ENCODE data around the gene NANOGP8.
"Not testable (repeated sequence)": the region's sequence is repeated elsewhere in the genome, so short reads cannot be mapped to it uniquely, and the experiment has no call there.

The NANOGP8 gene

DNA sequence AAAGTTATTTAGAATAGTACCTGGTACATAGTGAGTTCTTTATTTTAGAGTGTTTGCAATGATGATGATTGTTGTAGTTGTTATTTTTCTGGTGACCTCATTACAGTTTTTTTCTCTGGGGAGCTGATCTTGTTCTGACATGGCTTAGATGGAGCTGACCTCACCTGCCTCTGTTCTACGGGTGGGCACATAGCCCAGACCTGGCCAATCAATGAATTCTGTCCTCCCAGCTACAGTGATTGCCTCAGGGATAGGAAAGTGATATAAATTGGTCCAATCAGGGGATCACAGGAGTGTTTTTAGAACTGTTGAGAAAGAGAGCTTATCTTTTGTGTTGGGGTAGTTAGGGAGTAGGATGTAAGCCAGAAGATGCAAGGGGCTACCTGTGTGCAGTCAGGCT lies 3.2 kb upstream of the NANOGP8 start:
- no peak for DNase-seq (ENCODE audit: low read depth, low spot score)
- Histone ChIP-seq H3K9me3 (ENCODE audit: low read depth, low read length) (no peaks in the 10 kb centered on the region), H3K9ac (ENCODE audit: insufficient read length) (no peak overlapping the region), H3K36me3 (ENCODE audit: insufficient read depth, low read length) (no peaks in the 10 kb centered on the region), H3K27ac (no peak overlapping the region), H3K4me3 (no peak overlapping the region)
- TF ChIP-seq POLR2AphosphoS5 (IDR thresholded peaks at IDR 0.05; ENCODE audit: borderline replicate concordance, low read depth, low read length) (no peak), EZH2 (IDR thresholded peaks at IDR 0.05) (no peak), FOXP2 (optimal IDR thresholded peaks at IDR 0.05; ENCODE audit: control extremely low read depth, extremely low read length, insufficient read depth) (no peak)

DNA sequence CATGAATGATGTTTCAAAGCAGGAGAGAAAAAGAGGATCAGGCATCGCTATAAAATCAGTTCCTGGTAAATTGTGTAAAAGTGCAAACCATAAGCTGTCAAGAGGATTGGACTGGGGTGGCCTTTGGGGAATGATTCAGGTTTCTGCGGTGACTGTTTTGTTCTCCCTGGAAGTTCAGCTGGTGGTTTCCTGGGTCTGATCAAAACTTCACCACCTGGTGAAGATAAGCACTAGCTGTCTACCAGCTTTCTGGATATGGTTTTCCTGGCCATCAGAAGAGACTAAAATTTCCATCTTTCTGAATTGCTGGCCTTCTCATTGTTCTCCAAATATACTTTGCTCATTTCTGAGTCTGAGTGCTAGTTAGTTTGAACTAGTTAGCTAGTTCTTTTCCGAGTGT lies 2.7 kb upstream of the NANOGP8 start:
- no peak for TF ChIP-seq EZH2 (IDR thresholded peaks at IDR 0.05)
- no peak for TF ChIP-seq POLR2AphosphoS5 (IDR thresholded peaks at IDR 0.05; ENCODE audit: borderline replicate concordance, low read depth, low read length)
- TF ChIP-seq FOXP2 (optimal IDR thresholded peaks at IDR 0.05; ENCODE audit: control extremely low read depth, extremely low read length, insufficient read depth): no peak
- no peak overlapping the region for H3K9ac ChIP-seq (ENCODE audit: insufficient read length)
- H3K4me3 ChIP-seq: no peak overlapping the region
- H3K36me3 ChIP-seq (ENCODE audit: insufficient read depth, low read length): no peaks in the 10 kb centered on the region
- no peak for DNase-seq (ENCODE audit: low read depth, low spot score)
- no peaks in the 10 kb centered on the region for H3K9me3 ChIP-seq (ENCODE audit: low read depth, low read length)
- no peak overlapping the region for H3K27ac ChIP-seq

DNA sequence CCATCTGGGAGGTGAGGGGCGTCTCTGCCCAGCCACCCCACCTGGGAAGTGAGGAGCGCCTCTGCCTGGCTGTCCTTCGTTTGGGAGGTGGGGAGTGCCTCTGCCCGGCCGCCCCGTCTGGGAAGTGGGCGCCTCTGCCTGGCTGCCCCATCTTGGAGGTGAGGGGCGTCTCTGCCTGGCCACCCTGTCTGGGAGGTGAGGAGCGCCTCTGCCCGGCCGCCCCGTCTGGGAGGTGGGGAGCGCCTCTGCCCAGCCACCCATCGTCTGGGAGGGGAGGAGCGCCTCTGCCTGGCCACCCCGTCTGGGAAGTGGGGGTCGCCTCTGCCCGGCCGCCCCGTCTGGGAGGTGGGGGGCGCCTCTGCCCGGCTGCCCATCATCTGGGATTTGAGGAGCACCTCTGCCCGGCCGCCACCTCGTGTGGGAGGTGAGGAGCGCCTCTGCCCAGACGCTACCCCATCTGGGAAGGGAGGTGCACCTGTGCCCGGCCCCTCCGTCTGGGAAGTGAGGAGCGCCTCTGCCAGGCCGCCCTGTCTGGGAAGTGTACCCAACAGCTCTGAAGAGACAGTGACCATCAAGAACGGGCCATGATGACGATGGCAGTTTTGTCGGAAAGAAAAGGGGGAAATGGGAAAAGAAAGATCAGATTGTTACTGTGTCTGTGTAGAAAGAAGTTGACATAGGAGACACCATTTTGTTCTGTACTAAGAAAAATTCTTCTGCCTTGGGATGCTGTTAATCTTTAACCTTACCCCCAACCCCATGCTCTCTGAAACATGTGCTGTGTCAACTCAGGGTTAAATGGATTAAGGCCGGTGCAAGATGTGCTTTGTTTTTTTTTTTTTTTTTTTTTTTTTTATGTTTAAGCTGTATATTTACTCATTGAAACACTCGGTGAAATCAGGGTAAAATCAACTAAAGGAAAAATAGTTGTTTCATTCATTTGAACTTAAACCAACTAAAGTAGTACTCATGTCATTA lies 2.4 kb downstream of the NANOGP8 start:
- H3K9ac ChIP-seq (ENCODE audit: insufficient read length); H3K4me3 ChIP-seq; DNase-seq (ENCODE audit: low read depth, low spot score); H3K27ac ChIP-seq; H3K9me3 ChIP-seq (ENCODE audit: low read depth, low read length); H3K36me3 ChIP-seq (ENCODE audit: insufficient read depth, low read length): not testable (repeated sequence)

DNA sequence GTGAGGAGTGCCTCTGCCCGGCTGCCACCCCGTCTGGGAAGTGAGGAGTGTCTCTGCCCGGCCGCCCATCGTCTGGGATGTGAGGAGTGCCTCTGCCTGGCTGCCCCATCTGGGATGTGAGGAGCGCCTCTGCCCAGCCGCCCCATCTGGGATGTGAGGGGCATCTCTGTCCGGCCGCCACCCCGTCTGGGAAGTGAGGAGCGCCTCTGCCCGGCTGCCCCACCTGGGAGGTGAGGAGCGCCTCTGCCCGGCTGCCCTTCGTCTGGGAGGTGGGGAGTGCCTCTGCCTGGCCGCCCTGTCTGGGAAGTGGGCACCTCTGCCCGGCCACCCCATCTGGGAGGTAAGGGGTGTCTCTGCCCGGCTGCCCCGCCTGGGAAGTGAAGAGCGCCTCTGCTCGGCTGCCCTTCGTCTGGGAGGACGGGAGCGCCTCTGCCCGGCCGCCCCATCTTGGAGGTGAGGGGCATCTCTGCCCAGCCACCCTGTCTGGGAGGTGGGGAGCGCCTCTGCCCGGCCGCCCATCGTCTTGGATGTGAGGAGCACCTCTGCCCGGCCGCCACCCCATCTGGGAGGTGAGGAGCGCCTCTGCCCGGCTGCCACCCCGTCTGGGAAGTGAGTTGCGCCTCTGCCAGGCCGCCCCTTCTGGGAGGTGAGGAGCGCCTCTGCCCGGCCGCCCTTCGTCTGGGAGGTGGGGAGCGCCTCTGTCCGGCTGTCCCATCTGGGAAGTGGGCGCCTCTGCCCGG lies 3.3 kb downstream of the NANOGP8 start:
- not testable (repeated sequence) for H3K27ac ChIP-seq; H3K4me3 ChIP-seq; DNase-seq (ENCODE audit: low read depth, low spot score); H3K36me3 ChIP-seq (ENCODE audit: insufficient read depth, low read length); H3K9me3 ChIP-seq (ENCODE audit: low read depth, low read length); H3K9ac ChIP-seq (ENCODE audit: insufficient read length)

DNA sequence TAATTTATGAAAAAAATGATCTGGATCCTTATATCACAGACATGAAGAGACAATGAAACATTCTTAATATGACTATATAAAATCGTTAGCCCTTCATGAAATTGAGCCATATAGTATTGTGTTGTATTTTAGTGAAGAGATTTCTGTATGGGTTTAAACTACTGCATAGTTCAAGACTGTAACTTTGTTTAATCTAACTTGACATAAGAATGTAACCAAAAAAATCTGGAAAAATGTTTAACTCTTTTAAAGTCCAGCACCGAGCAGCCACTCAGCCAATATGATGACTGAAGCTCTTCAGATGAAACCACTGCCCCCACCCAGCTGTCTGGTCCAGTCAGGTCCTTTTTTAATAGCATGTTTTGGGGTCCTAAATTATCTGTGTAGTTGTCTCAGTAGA lies 4.9 kb downstream of the NANOGP8 start:
- Histone ChIP-seq H3K27ac (no peak overlapping the region), H3K9ac (ENCODE audit: insufficient read length) (no peak overlapping the region), H3K4me3 (no peak overlapping the region), H3K9me3 (ENCODE audit: low read depth, low read length) (no peaks in the 10 kb centered on the region), H3K36me3 (ENCODE audit: insufficient read depth, low read length) (no peaks in the 10 kb centered on the region)
- TF ChIP-seq FOXP2 (optimal IDR thresholded peaks at IDR 0.05; ENCODE audit: control extremely low read depth, extremely low read length, insufficient read depth) (no peak), POLR2AphosphoS5 (IDR thresholded peaks at IDR 0.05; ENCODE audit: borderline replicate concordance, low read depth, low read length) (no peak), EZH2 (IDR thresholded peaks at IDR 0.05) (no peak)
- DNase-seq (ENCODE audit: low read depth, low spot score): no peak

DNA sequence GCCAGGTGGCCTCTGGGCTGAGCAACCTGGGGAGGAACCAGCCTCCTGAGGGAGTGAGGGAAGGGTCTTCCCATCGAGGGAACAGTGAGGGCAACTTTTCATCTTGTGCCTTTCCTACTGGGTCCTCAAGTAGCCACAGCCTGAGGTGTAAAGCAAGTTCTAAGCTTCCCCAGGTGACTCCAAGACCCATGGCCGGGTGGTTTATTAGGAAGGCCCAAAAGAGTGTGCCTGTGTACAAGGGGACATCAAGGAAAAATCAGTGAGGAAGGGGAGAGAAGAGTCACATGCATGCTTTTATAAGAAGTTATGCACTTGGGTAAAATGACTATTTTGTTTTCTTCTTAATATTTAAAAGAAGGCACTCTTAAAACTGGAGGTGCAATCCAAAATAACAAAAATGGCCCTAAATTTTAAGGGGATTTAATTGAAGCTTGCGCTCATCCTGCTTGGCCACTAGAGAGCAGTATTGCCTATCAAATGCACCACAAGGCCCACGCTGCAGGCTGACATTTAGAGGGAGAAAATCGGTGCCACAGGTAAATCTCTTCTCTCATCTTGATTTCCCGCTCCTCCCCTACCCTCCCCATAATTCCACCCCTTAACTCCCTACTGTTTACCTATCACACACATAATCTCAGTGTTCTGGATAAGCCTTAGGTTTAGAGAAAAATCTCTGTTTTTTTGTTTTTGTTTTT lies 6.7 kb downstream of the NANOGP8 start:
- peak; percentile 34 for DNase-seq (ENCODE audit: low read depth, low spot score)
- Histone ChIP-seq H3K27ac (no peak overlapping the region), H3K9ac (ENCODE audit: insufficient read length) (no peak overlapping the region), H3K36me3 (ENCODE audit: insufficient read depth, low read length) (no peaks in the 10 kb centered on the region), H3K9me3 (ENCODE audit: low read depth, low read length) (no peaks in the 10 kb centered on the region), H3K4me3 (no peak overlapping the region)
- TF ChIP-seq POLR2AphosphoS5 (IDR thresholded peaks at IDR 0.05; ENCODE audit: borderline replicate concordance, low read depth, low read length) (no peak), FOXP2 (optimal IDR thresholded peaks at IDR 0.05; ENCODE audit: control extremely low read depth, extremely low read length, insufficient read depth) (no peak), EZH2 (IDR thresholded peaks at IDR 0.05) (no peak)

DNA sequence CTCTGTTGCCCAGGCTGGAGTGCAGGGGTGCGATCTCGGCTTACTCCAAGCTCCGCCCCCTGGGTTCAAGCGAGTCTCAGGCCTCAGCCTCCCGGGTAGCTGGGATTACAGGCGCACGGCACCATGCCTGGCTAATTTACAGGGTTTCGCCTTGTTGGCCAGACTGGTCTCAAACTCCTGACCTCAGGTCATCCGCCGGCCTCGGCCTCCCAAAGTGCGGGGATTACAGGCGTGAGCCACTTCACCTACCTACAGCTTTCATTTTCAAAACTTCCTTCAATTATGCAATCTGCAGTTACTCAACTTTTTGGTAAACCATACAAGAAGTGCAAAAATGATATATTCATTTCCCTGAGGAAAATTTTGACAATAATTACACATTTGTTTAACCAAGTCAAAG lies 14.0 kb downstream of the NANOGP8 start:
- TF ChIP-seq FOXP2 (optimal IDR thresholded peaks at IDR 0.05; ENCODE audit: control extremely low read depth, extremely low read length, insufficient read depth) (no peak), EZH2 (IDR thresholded peaks at IDR 0.05) (no peak), POLR2AphosphoS5 (IDR thresholded peaks at IDR 0.05; ENCODE audit: borderline replicate concordance, low read depth, low read length) (no peak)
- no peaks in the 10 kb centered on the region for H3K9me3 ChIP-seq (ENCODE audit: low read depth, low read length)
- H3K4me3 ChIP-seq: no peak overlapping the region
- H3K27ac ChIP-seq: no peak overlapping the region
- DNase-seq (ENCODE audit: low read depth, low spot score): no peak
- H3K9ac ChIP-seq (ENCODE audit: insufficient read length): no peak overlapping the region
- H3K36me3 ChIP-seq (ENCODE audit: insufficient read depth, low read length): no peaks in the 10 kb centered on the region

DNA sequence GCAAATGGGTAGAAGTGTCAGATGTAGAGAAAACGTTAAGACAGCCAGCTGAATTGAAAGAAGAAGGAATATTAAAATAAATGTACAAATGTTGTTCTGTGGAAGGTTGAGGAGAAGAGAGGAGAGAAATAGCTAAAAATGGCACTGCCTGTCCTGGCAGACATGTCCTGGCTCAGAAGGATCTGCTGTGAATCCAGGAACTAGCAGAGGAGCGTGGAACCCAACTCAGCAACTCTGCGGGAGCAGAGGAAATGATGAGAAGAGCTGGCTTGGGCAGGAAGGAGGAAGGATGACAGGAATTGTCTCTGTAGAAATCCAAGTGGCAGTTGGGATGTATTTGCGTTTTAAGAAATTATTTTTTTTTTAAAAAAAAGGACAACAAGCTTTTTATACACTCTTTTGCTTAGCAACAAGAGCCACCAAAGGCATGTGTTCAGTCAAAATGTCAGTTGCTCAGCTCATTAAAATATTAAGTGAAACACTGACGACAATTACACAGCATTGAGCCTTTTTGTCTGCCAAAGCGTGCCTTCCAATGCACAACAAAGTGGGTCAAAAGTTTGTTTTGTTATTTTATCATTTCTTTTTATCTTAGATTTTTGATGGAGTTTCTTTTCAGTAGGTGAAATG lies 16.1 kb downstream of the NANOGP8 start:
- H3K9me3 ChIP-seq (ENCODE audit: low read depth, low read length): no peaks in the 10 kb centered on the region
- DNase-seq (ENCODE audit: low read depth, low spot score): no peak
- H3K27ac ChIP-seq: no peak overlapping the region
- TF ChIP-seq POLR2AphosphoS5 (IDR thresholded peaks at IDR 0.05; ENCODE audit: borderline replicate concordance, low read depth, low read length): no peak
- no peak for TF ChIP-seq FOXP2 (optimal IDR thresholded peaks at IDR 0.05; ENCODE audit: control extremely low read depth, extremely low read length, insufficient read depth)
- TF ChIP-seq EZH2 (IDR thresholded peaks at IDR 0.05): no peak
- no peaks in the 10 kb centered on the region for H3K36me3 ChIP-seq (ENCODE audit: insufficient read depth, low read length)
- H3K9ac ChIP-seq (ENCODE audit: insufficient read length): no peak overlapping the region
- H3K4me3 ChIP-seq: no peak overlapping the region
